Midbrain (tissue), 1 donor: Measurements from ENCODE around the gene G6PC1.
A peak's percentile ranks its signal among the peaks of the same experiment; 100 is the strongest.

Experiments used
- DNase-seq: peaks from one replicate; lab custom pipeline; 2025; lab: John Stamatoyannopoulos, UW

G6PC1 gene

GRCh38 chr17:42937712-42938596, 37.4 kb downstream of the G6PC1 start:
- peak; percentile 49 for DNase-seq

GRCh38 chr17:42944211-42944610, 43.6 kb downstream of the G6PC1 start:
- DNase-seq: no peak

- DNase-seq: no peak
These were observed 46.2 kb downstream of the G6PC1 start for GRCh38 chr17:42946812-42947211.

- no peak for DNase-seq
These were observed 49.6 kb downstream of the G6PC1 start for GRCh38 chr17:42950044-42950783.
